ENCODE results near the gene MMS19.

MMS19 gene

DNA sequence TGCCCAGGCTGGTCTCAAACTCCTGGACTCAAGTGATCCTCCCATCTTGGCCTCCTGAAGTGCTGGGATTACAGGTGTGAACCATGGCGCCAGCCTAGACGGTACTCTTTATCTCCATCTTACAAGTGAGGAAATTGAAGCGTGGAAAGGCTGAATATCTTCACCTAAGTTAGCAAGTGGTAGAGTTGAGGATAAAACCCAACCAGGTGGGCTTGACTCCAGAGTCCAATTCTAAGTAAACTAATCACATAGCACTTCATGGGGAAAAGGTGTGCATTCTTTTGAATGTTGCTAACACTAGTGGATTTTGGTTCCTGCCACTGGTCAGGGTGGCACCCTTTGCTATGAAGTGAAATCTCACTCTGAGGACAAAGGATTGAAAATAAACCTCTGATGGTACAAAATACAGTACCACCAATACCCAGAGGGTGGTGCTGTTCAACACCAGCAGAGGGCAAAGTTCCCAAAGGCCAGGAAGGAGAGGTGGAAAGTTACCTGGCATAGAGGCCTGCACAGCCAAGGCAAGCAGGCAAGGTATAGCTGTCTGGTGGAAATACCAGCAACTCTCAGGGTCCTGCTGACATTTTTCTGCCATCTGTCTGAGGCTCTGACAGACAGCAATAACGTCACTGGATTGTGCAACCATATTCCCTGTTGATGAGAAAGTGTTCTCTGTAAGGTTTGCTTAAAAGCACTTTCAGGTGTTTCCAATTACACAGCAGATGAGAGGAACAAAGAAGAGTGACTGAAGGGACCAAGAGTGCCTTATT lies 34.7 kb downstream of the MMS19 start:
- no peak for DNase-seq

DNA sequence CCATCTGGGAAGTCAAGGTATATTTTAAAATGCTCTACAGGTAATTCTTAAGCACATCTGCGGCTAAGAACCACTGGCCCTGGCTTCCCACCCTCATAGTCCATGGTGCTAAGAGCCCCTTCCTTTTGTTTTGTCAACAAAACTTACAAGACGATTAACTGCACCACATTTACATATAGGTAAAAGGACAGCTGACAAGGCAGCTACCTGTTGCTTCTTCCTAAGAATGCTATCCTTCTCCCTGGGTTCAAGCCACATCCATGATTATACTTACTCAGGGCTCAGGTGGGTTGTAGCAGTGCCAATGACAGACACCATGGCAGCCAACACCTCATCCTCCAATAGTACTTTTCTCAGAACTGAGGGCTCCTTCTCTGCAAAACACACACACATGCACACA lies 35.9 kb downstream of the MMS19 start:
- no peak for DNase-seq

GRCh38 chr10:97459933-97460332 lies 38.3 kb downstream of the MMS19 start:
- no peak for DNase-seq

DNA sequence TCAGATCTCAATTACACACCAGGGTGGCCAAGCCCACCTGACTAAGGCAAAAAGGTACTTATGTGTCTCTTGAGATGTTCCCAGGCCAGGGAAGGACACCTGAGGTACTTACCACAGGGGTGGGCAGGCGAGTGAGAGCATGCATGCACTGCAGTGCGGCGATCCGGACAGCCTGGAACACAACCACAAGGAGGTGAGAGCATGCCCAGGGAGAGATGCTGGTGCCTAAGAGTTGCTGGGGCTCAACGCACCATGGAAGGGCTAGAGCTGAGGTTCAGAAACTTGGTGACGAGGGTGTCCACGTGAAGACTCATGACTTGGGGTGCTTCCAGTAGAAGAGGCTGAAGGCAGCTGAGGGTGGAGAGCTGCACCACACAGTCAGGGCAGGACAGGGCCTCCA lies 39.1 kb downstream of the MMS19 start:
- DNase-seq: no peak

- DNase-seq: no peak
Observed at GRCh38 chr10:97456686-97457065, 41.5 kb downstream of the MMS19 start.

DNA sequence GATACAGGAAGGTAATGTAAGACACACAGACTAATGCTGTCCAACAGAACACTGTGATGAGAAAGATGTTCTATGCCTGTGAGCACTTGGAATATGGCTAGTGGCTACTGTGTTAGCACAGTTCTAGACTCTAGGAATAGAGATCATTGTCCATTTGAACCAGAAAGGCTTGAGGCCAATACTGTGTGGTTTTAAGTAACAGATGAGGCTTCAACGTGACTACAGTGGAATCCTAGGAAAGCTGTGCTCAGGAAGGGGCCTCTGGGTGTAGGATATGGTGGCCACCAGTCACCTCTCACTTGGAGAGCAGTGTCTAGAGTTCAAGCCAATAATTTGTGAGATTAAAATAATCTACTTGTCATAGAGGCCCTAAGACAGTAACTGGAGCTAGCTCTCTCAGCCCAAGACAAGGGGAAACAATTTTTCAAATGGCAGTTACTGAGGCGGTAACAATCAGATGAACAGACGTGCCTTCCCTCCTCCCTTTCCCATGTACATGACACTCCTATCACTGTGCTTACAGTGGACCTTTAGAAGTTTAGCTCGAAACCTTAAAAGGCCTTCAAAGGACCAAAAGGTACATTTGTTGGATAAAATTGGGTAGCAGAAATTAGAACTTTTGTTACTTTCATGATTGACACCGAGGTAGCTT lies 42.1 kb downstream of the MMS19 start:
- DNase-seq: no peak

- peak; percentile 19 for DNase-seq
Observed at GRCh38 chr10:97454330-97455036, 43.7 kb downstream of the MMS19 start.

- DNase-seq: no peak
Observed at GRCh38 chr10:97452352-97452751, 45.9 kb downstream of the MMS19 start.

- DNase-seq: no peak
Observed at GRCh38 chr10:97451605-97452004, 46.6 kb downstream of the MMS19 start.

- no peak for DNase-seq
Observed at GRCh38 chr10:97450828-97451227, 47.4 kb downstream of the MMS19 start.

- DNase-seq: peak; percentile 90
Observed at GRCh38 chr10:97445722-97446639, 52.2 kb downstream of the MMS19 start, which contains the start of the genes EXOSC1 and ZDHHC16. Gene EXOSC1 (minus strand): TSS chr10:97446006. CDS start chr10:97445985, 21 bp downstream. Gene ZDHHC16 (plus strand): TSS chr10:97446175. CDS start chr10:97451676, 5,501 bp downstream.

DNA sequence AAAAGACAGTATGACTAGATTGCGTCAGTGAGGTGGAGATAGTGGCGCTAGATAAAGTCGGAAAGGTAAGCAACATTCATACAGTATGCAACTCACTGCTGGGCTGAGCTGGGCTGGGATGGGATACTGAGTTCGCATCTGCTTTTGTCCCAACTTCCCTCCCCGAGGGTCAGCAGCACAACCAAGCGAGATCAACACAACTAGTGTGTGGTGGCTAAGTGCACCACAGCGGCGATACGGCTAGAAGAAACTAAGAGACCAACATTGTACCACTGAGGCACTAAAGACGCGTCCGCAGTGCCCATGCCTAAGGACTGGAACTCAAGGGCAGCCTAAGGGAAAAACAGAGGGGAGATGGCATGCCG lies 52.9 kb downstream of the MMS19 start:
- DNase-seq: no peak

DNA sequence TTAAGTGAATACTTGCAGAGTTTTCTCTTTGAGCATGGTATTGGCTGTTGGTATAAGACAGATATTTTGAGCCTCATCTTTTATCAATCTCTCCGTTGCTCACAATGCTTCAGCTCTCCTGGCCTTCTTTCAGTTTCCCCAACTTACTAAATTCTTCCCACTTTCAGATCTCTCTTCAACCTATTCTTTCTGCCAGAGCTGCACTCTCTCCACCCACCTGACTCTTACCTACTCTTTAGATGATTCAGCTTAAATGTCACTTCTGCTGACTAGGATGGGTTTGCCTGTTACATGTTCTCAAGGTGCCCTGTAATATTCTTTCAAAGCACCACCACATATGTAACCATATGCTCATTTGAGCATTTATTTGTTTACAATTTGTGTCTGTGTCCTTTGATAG lies 54.0 kb downstream of the MMS19 start:
- DNase-seq: no peak

- no peak for DNase-seq
Observed at GRCh38 chr10:97442277-97442676, 55.9 kb downstream of the MMS19 start.

DNA sequence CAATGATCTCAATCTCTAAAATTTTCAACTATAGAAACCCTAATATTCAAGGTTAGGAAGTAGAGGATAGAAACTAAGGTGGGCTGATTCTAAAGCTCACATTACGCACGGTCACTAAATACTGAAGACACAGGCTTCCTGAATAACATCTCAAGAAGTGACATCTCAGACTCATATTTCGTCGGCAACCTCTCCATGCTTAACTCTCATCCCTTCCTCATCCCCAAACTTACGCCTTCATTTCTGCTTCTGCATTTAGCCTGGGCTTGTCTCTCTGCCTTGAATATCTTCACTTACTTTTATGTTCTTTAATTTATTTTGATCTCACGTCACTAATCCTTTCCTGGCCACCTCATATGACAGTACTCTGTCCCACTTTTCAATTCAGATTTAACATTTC lies 63.0 kb downstream of the MMS19 start:
- DNase-seq: no peak

GRCh38 chr10:97434557-97434956 lies 63.7 kb downstream of the MMS19 start:
- DNase-seq: no peak

DNA sequence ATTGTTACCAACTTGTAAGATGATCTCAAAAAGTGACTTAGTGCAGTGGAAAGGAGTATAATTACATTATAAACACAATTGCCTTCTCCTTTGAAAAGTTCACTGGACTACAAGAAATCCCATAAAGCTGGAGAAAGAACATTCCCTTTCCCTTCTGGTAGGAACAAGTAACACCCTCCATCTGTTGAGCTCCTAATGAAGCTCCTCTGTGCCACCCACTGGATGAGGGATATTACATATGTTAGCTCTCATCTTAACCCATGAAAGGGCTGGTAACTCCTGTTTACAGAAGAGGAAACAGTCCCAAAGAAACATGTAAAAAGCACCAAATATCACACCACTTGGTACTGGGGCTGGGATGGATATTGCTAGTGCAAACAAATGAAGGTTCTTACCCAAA lies 64.2 kb downstream of the MMS19 start:
- no peak for DNase-seq

GRCh38 chr10:97428572-97428981 lies 69.6 kb downstream of the MMS19 start:
- DNase-seq: peak; percentile 26

DNA sequence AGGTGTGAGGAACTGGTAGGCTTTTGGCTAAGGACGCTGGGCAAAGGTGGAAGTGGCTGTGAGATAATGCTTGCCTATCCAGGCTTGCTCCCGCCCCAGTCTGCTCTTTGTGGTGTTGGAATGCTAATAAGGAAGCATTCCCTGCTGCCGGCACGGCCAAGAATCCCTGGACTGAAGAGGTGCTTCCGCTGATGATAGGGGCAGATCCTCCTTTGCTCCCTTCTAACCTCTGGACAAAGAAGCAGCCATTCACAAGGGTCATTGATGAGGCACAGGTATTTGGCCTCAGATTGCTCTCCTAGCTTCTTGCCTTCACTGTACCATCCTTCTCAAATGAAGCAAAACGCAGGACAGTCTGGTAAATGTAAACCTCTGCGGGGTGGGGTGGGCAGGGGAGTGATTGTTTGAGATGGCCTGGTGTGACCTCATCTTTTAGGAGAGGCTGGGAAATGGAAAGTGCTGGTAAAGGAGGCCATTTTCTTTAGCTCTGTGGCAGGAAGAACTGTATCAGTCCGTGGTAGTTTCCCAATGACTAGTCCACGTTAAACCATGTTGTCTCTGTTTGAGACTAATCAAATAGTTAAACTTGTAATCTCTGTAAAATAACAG lies 70.5 kb downstream of the MMS19 start:
- DNase-seq: no peak

- peak; percentile 19 for DNase-seq
Observed at GRCh38 chr10:97426776-97427570, 71.2 kb downstream of the MMS19 start.
